ENCODE measurements around the gene SLC18B1. TPM values are rescaled to one million over a fixed set of nuclear protein-coding genes. Genes with fewer than 3 reads are reported as not detected.

The SLC18B1 gene
- total RNA-seq, 2 experiments from 2014 or later, result 9.7 to 10.8 TPM

DNA sequence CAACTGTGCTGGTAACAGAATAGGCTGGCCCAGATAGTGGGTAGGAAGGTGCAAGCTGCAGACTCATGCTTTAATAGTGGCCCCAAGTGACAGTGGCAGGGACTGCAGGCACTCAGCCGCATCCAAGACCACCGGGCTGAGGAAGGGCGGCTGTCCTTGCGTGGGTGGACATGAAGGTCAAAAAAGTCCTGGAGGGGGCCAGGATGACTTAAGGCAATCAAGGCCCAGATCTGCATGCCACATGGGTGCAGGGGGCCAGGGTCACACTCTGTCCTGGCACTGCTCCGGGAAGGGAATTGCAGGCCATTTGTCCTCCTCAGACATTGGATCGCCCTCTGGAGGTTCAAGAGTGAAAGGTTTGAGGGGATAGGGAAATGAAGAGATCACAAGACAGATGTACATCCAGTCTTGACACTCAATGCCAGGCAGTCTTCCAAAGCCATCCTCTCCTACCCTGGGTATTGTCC lies 30.4 kb downstream of the SLC18B1 start:
- Mint-ChIP-seq H3K9me3 (no peaks in the 10 kb centered on the region), H3K4me1 (peaks cover 22% of the 10 kb centered on the region), H3K27me3 (no peaks in the 10 kb centered on the region), H3K27ac (no peak overlapping the region), H3K4me3 (no peak overlapping the region), H3K36me3 (peaks cover 18% of the 10 kb centered on the region)
- peak; percentile 35 for DNase-seq

DNA sequence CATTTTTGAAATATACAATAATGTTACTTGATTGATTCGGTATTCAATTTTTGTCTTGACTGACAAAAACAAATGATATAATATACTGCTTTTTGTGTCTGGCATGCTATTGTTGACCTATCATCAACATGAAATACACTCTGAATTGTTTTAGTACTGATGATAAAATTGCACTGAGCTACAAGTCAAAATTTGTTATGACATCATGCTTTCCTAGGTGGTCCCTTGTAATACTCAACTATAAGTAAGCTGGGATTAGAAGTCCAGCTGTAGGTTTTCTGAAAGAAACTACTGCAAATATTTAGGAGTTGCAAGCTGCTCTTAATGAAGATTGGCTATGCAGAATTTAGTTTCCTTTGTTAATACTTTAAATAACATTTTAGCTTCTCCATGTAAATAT lies 32.9 kb downstream of the SLC18B1 start:
- no peaks in the 10 kb centered on the region for H3K27me3 Mint-ChIP-seq
- no peak for DNase-seq
- no peaks in the 10 kb centered on the region for H3K9me3 Mint-ChIP-seq
- H3K4me1 Mint-ChIP-seq, result peaks cover 36% of the 10 kb centered on the region
- H3K4me3 Mint-ChIP-seq, result no peak overlapping the region
- no peak overlapping the region for H3K27ac Mint-ChIP-seq
- peaks cover 13% of the 10 kb centered on the region for H3K36me3 Mint-ChIP-seq

DNA sequence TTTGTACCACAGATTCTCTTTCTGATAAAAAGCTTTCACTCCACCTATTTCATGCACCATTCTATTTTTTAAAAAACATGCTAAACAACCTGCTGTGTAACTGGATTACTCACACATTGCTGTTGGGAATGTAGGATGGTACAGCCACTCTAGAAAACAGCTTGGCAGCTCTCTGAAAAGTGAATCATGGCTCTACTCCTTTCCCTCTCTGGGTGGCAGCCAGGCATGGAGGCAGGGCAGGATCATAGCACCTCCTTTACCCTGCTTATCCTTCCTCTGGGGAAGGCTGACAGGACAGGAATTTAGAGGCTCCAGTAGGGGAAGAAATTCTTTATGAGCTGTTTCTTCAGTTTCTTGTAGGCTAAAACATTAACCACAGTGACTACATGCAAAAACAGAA lies 34.1 kb downstream of the SLC18B1 start:
- H3K27me3 Mint-ChIP-seq, result no peaks in the 10 kb centered on the region
- H3K4me3 Mint-ChIP-seq, result no peak overlapping the region
- no peaks in the 10 kb centered on the region for H3K9me3 Mint-ChIP-seq
- no peak for DNase-seq
- H3K27ac Mint-ChIP-seq, result no peak overlapping the region
- peaks cover 43% of the 10 kb centered on the region for H3K4me1 Mint-ChIP-seq
- H3K36me3 Mint-ChIP-seq, result peaks cover 12% of the 10 kb centered on the region

DNA sequence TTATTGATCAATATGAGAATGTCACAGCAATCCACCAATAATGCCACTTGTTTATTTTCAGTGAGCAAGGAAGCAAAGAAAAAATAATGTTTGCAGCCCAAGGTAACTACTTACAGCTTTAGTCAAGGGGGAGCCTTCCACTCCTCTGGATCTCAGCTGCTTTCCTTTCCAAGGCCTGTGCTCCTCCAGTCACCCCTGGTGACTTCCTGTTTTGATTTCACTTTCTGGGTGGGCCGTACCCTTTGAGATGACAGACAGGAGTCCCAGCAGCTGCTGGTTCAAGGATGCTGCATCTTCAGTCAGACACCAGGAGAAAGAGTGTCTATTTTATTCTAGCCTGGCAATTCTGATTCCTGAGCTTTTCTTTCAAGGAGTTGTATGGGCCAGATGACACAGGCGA lies 35.2 kb downstream of the SLC18B1 start:
- Mint-ChIP-seq H3K36me3 (peaks cover 9% of the 10 kb centered on the region), H3K27ac (peak overlapping the region; percentile 81), H3K4me1 (peaks cover 43% of the 10 kb centered on the region), H3K9me3 (no peaks in the 10 kb centered on the region), H3K27me3 (no peaks in the 10 kb centered on the region), H3K4me3 (peak overlapping the region; percentile 75)
- DNase-seq, result peak; percentile 55

DNA sequence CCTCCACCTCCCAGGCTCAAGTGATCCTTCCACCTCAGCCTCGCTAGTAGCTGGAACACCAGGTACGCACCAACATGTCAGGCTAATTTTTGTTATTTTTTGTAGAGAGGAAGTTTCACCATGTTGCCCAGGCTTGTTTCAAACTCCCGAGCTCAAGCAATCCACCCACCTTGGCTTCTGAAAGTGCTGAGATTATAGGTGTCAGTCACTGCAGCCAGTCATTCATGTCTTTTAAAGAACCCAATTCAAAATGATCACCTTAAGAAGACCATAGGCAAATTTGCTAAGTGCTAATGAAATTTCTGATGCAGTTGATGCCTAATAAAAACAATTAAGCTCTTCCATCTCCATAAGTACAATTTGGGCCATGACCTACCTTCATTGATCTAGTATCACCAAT lies 38.2 kb downstream of the SLC18B1 start:
- peaks cover 11% of the 10 kb centered on the region for H3K36me3 Mint-ChIP-seq
- peaks cover 40% of the 10 kb centered on the region for H3K4me1 Mint-ChIP-seq
- no peak overlapping the region for H3K27ac Mint-ChIP-seq
- H3K27me3 Mint-ChIP-seq, result no peaks in the 10 kb centered on the region
- H3K4me3 Mint-ChIP-seq, result no peak overlapping the region
- DNase-seq, result no peak
- no peaks in the 10 kb centered on the region for H3K9me3 Mint-ChIP-seq

DNA sequence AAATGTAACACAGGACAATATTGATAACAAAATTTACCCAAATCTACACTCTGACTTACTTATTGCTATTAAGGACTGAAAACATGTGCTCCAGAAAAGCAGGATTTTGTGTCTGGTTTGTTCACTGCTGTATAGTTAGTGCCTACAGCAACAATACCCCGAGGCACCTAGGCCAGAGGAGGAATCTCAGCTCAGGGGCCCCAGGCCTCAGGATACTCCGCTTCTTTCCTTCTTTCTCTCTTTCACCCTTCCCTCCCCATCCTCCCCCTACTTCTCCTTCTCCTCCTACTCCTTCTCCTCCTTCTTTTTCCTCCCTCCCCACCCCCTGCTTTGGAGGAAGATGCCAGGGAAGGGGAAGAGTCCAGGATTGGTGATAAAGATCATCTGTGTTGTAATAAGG lies 39.7 kb downstream of the SLC18B1 start:
- H3K27me3 Mint-ChIP-seq, result no peaks in the 10 kb centered on the region

DNA sequence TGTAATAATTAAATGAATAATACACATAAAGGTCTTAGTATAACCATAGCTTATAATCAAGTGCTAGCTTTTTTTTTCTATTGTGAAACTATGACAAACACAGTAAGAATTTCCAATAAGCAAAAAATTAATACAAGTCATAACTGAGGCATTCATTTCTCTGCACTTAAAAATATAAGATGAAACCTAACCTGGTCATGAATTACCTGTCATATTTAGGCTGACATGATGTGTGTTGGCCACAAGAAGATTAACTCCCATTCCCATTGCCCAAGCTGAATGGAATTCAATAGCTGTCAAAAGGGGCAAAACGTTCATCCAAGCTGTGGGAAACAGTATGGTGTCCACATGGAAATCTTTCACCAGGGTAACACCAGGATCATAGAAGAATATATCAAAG lies 46.2 kb downstream of the SLC18B1 start:
- Mint-ChIP-seq H3K36me3 (peaks cover 34% of the 10 kb centered on the region), H3K27ac (no peak overlapping the region), H3K27me3 (no peaks in the 10 kb centered on the region), H3K9me3 (no peaks in the 10 kb centered on the region), H3K4me3 (no peak overlapping the region), H3K4me1 (peaks cover 22% of the 10 kb centered on the region)
- no peak for DNase-seq

More for the DNA sequence above, 39.7 kb downstream of the SLC18B1 start:
- H3K4me1 Mint-ChIP-seq, result peaks cover 28% of the 10 kb centered on the region
- H3K27ac Mint-ChIP-seq, result no peak overlapping the region
- no peaks in the 10 kb centered on the region for H3K9me3 Mint-ChIP-seq
- no peak for DNase-seq
- peaks cover 11% of the 10 kb centered on the region for H3K36me3 Mint-ChIP-seq
- H3K4me3 Mint-ChIP-seq, result no peak overlapping the region

DNA sequence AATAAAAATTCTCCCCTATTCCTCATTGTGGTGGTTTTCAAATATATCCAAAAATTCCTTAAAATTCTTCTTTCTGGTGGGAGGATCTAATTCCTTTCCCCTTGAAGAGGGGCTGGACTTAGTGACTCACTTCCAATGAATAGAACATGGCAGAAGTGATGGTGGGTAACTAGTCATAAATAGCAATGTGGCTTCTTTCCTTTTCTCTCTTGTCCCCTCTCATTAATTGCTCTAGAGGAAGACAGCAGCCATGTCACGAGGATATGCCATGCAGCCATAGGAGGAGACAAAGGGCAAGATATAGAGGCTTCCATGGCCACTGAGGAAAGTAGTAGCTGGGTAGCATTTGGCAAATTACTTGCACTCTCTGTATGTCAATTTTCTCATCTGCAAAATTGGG lies 46.6 kb downstream of the SLC18B1 start:
- Mint-ChIP-seq H3K27ac (no peak overlapping the region), H3K27me3 (no peaks in the 10 kb centered on the region), H3K9me3 (no peaks in the 10 kb centered on the region), H3K36me3 (peaks cover 38% of the 10 kb centered on the region), H3K4me1 (peaks cover 22% of the 10 kb centered on the region), H3K4me3 (no peak overlapping the region)
- no peak for DNase-seq

DNA sequence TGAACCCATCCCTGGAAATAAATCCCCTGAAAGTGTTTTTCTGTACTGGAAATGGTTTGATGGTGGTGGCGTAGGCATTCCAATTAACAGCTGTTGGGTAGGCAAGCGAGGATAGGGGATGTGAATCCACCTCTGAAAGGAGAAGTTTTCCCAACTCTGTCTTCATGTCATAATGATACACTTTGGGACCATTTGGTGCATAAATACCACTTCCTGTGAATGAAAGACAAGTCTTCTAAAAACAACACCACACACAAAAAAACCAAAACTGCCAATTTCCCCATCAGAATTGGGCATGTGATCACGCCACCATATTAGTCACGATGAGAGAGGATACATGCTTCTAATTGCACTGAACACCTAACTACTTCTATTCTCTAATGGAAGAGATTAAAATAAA lies 47.1 kb downstream of the SLC18B1 start:
- Mint-ChIP-seq H3K27ac (peak overlapping the region; percentile 54), H3K27me3 (no peaks in the 10 kb centered on the region), H3K4me1 (peaks cover 22% of the 10 kb centered on the region), H3K4me3 (no peak overlapping the region), H3K36me3 (peaks cover 41% of the 10 kb centered on the region), H3K9me3 (no peaks in the 10 kb centered on the region)
- DNase-seq, result no peak

DNA sequence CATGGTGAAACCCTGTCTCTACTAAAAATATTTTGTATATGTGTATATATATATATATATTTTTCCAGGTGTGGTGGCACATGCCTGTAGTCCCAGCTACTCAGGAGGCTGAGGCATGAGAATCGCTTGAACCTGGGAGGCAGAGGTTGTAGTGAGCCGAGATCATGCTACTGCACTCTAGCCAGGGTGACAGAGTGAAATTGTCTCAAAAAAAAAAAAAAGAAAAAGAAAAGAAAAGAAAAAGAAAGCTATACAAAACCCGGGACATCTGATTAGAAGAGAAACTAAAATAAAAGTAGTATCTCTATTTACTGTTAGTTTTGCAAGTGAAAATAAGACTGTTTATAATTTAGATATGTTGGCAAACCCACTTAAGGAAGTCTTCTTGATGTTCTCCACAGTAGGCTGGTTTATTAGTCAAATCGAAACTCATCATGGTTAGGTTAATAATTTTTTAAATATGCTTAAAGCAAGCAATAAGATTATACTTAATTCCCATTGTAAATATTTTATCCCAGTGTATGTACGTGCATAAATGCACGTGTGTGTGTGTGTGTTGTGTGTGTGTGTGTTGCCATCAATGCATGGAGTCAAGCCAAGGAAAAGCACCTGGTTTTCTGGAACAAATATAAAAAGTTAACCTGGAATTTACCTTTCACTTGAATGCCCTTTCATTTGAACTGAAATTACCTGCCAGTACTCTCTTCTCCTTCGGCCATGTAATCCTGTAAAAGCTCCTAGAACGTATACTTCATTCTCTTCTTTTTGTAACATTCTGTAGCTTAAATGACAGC lies 47.8 kb downstream of the SLC18B1 start:
- DNase-seq, result no peak
- H3K36me3 Mint-ChIP-seq, result peaks cover 42% of the 10 kb centered on the region
- no peaks in the 10 kb centered on the region for H3K9me3 Mint-ChIP-seq
- H3K27me3 Mint-ChIP-seq, result no peaks in the 10 kb centered on the region
- H3K27ac Mint-ChIP-seq, result peak overlapping the region; percentile 54
- no peak overlapping the region for H3K4me3 Mint-ChIP-seq
- H3K4me1 Mint-ChIP-seq, result peaks cover 22% of the 10 kb centered on the region

DNA sequence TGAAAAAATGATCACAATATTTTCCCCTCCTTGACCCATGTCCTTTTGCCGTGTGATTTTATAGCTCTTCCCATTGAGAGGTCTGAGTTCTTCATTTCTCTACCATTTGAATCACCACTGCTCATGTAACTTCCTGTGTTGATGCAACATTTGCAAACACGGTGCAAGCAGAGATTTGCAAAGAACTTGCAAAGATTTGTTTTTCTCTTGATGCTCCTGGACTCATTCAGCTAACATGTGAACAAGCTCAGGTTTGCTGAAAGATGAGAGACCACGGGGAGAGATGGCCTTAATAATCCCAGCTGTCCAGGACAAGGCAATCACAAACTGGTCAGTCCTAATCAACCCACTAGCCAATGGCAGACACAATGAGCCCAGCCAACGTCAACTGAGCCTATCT lies 49.3 kb downstream of the SLC18B1 start:
- no peak overlapping the region for H3K4me3 Mint-ChIP-seq
- no peak for DNase-seq
- H3K27me3 Mint-ChIP-seq, result no peaks in the 10 kb centered on the region
- no peaks in the 10 kb centered on the region for H3K9me3 Mint-ChIP-seq
- H3K36me3 Mint-ChIP-seq, result peaks cover 53% of the 10 kb centered on the region
- peak overlapping the region; percentile 47 for H3K27ac Mint-ChIP-seq
- H3K4me1 Mint-ChIP-seq, result peaks cover 22% of the 10 kb centered on the region

DNA sequence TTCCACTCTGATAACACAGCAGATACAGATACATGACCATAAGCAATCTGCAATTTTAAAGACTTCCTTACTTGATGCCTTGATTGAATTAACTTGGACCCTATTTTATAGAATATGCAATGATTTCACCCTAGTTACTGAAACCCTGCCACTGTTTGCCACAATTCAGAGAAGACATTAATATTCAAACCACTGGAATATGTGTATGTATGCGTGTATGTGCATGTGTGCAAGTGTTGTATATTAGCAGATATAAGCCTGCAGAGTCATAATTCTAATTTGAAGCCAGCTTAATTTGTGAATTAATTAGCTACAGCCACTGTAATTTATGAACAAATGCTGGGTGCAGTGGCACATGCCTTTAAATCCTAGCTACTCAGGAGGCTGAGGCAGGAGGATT lies 50.0 kb downstream of the SLC18B1 start:
- H3K9me3 Mint-ChIP-seq, result no peaks in the 10 kb centered on the region
- peaks cover 58% of the 10 kb centered on the region for H3K36me3 Mint-ChIP-seq
- no peak overlapping the region for H3K4me3 Mint-ChIP-seq
- H3K27ac Mint-ChIP-seq, result no peak overlapping the region
- DNase-seq, result no peak
- H3K27me3 Mint-ChIP-seq, result no peaks in the 10 kb centered on the region
- peaks cover 22% of the 10 kb centered on the region for H3K4me1 Mint-ChIP-seq

DNA sequence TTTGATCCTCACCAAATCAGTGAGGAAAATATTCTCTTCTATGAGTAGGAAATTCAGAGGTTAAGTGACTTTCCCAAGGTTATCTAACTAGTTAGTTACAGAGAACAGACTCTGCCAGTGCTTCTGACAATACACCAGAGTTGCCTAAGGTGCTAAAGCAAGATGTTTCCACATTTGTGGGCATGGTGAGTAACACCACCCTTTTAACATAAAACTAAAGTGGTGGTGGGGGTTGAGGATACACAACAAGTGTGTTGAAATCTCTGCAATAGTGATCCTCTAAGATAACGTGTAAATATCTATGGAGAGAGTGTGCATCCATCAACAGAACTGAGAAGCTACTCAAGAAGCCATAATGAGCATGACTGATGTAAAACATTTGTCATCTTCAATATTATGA lies 52.4 kb downstream of the SLC18B1 start:
- no peak overlapping the region for H3K27ac Mint-ChIP-seq
- H3K9me3 Mint-ChIP-seq, result peaks cover 8% of the 10 kb centered on the region
- no peaks in the 10 kb centered on the region for H3K27me3 Mint-ChIP-seq
- H3K36me3 Mint-ChIP-seq, result peaks cover 57% of the 10 kb centered on the region
- DNase-seq, result no peak
- peaks cover 12% of the 10 kb centered on the region for H3K4me1 Mint-ChIP-seq
- no peak overlapping the region for H3K4me3 Mint-ChIP-seq

DNA sequence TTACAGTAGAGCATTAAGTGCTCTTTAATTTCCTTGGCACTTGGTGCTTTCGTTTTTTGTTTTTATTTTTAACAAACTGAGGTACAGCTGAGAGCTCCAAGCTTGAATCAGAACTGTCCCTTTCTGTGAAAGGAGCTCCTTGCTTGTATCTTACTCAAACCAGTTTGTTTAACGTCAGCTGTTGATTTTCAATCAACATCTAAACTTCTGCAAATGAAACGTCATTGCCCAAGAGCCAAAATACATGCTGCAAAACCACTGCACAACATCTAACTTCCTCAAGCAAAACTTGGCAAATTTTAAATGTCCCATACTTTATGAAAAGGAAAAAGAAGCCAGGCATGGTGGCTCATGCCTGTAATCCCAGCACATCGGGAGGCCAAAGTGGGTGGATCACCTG lies 55.9 kb downstream of the SLC18B1 start:
- Mint-ChIP-seq H3K4me3 (no peak overlapping the region), H3K27me3 (no peaks in the 10 kb centered on the region), H3K9me3 (peaks cover 29% of the 10 kb centered on the region), H3K36me3 (peaks cover 44% of the 10 kb centered on the region), H3K27ac (no peak overlapping the region), H3K4me1 (no peaks in the 10 kb centered on the region)
- DNase-seq, result no peak

DNA sequence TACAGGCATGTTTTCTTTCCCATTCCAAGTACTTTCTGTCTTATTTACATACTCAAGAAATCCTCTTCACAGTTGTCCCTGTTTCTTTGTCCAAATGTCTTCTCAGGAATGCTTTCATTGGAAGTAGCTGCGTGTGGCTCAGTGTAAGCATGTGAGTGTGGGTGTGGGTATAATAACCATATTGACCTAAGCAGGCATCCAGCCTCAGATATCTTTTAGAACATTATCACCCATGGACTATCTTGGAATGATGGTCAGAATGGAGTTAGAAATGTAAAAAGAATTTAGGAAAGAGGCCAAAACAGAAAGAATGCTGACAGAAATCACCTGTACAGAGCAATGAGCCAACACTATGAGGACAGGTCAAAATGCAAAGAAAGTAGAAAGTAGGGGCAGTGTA lies 57.2 kb downstream of the SLC18B1 start:
- Mint-ChIP-seq H3K9me3 (peaks cover 29% of the 10 kb centered on the region), H3K27ac (no peak overlapping the region), H3K27me3 (no peaks in the 10 kb centered on the region), H3K4me1 (peaks cover 9% of the 10 kb centered on the region), H3K4me3 (no peak overlapping the region), H3K36me3 (peaks cover 39% of the 10 kb centered on the region)
- DNase-seq, result no peak

DNA sequence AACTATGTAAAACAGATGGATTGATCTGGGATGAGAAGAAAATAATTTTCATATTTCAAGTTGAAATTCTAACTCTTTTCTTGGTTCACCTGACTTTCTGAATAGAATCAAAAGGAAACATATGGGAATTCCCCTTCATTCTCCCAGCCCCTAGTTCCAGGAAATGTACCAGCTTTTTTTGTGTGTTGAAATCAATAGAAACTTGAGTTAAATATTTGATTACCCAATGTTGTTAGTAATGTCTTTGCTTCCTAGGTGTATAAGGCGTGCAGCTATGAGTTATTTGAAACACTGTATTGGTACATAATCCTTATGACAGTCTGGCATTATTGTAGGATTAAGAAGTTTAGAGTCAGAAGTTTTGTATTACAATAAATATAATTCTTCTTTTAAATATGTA lies 62.2 kb downstream of the SLC18B1 start:
- H3K27ac Mint-ChIP-seq, result peak overlapping the region; percentile 5
- H3K27me3 Mint-ChIP-seq, result no peaks in the 10 kb centered on the region
- H3K4me3 Mint-ChIP-seq, result no peak overlapping the region
- peaks cover 14% of the 10 kb centered on the region for H3K4me1 Mint-ChIP-seq
- H3K9me3 Mint-ChIP-seq, result peaks cover 23% of the 10 kb centered on the region
- DNase-seq, result no peak
- H3K36me3 Mint-ChIP-seq, result peaks cover 12% of the 10 kb centered on the region

All from activated naive CD8-positive, alpha-beta T cell treated with anti-CD3 and anti-CD28 coated beads for 36 hours (primary cell).